Kidney (tissue), 14 donors: ENCODE data around the gene VPS29. TPM values are rescaled to one million over a fixed set of nuclear protein-coding genes. Genes with fewer than 3 reads are reported as not detected.

ENCODE experiments used
- DNase-seq, 5 donors: peaks; one replicate each; pipeline ENCODE4 v3.0.0-alpha.2; 2013 to 2020
- FAIRE-seq: peaks from 2 replicates; lab custom pipeline; 2012; peaks lifted over from hg19 to GRCh38; lab: Jason Lieb, UNC
- H3K27ac ChIP-seq, 2 donors: one replicate each; pipeline ENCODE4 v1.7.0; 2013; ENCODE audit warnings: low read depth in 2 of 2, low read length in 2 of 2, inconsistent platforms in 1 of 2
- H3K27me3 ChIP-seq: one replicate; pipeline ENCODE4 v1.7.1; 2013; ENCODE audit warnings: low read length, inconsistent platforms; ENCODE audit not compliant: control insufficient read depth, insufficient read depth
- H3K36me3 ChIP-seq, 3 donors: one replicate each; pipeline versions ENCODE4 v1.7.0 to v1.7.1; 2013; ENCODE audit warnings: low read length in 3 of 3, control low read depth in 1 of 3, inconsistent platforms in 1 of 3; ENCODE audit not compliant: insufficient read depth in 3 of 3, control insufficient read depth in 2 of 3
- H3K4me1 ChIP-seq, 3 donors: one replicate each; pipeline versions ENCODE4 v1.7.0 to v1.7.1; 2013; ENCODE audit warnings: low read length in 3 of 3, inconsistent platforms in 1 of 3, low read depth in 1 of 3; ENCODE audit not compliant: control insufficient read depth in 2 of 3, insufficient read depth in 2 of 3
- H3K4me3 ChIP-seq, 3 donors: one replicate each; pipeline versions ENCODE4 v1.7.0 to v1.8.1; 2013; ENCODE audit warnings: low read length in 3 of 3, control low read depth in 1 of 3, inconsistent platforms in 1 of 3
- H3K9ac ChIP-seq, 3 donors: one replicate each; pipeline versions ENCODE4 v1.7.0 to v1.7.1; 2013; ENCODE audit warnings: low read length in 3 of 3, control low read depth in 1 of 3, inconsistent platforms in 1 of 3
- H3K9me3 ChIP-seq, 3 donors: one replicate each; pipeline versions ENCODE4 v1.7.0 to v1.7.1; 2013; ENCODE audit warnings: low read length in 3 of 3, control low read depth in 1 of 3, inconsistent platforms in 1 of 3; ENCODE audit not compliant: control insufficient read depth in 2 of 3, insufficient read depth in 1 of 3
- CTCF ChIP-seq: IDR thresholded peaks from 3 replicates; pipeline ENCODE4 v1.5.1; 2012; ENCODE audit warnings: mild to moderate bottlenecking, moderate library complexity, borderline replicate concordance; ENCODE audit not compliant: insufficient read depth; ENCODE audit errors: extremely low read depth
- intact Hi-C: fragments of 100-400 bp; cut with DNase I; formaldehyde crosslinking; loops from one replicate; pipeline ENCODE4 v1.11.1; 2022
- polyA plus RNA-seq: library from polyadenylated mRNA; stranded (reverse); fragments of 350-450 nt; fragmentation: Illumina TruSeq; extraction: RNeasy Lipid Tissue Mini Kit (QIAGEN cat#74804); gene quantifications from one replicate; pipeline ENCODE4 v1.2.3, GENCODE V29; 2014; ENCODE audit warnings: low read depth, low replicate concordance; ENCODE audit not compliant: insufficient read depth
- total RNA-seq: library from RNA; stranded (reverse); fragmentation: NEBNext Ultra II Directional; extraction: Animal tissue kit (Norgen Biotek cat#: 25700); gene quantifications from one replicate; pipeline ENCODE4 v1.2.1, GENCODE V29; 2021
- donor health status: control.
- donor health status: control.
- donor health status: control.
- donor health status: control.
- donor health status: control.
- donor health status: DM: yes; HTN: yes; CAD: no.
- donor health status: Normal renal cell carcinoma (clear cell type).

VPS29 gene
- total and polyA plus RNA-seq, 2 donors from 2014 or later, result 108 to 153 TPM

DNA sequence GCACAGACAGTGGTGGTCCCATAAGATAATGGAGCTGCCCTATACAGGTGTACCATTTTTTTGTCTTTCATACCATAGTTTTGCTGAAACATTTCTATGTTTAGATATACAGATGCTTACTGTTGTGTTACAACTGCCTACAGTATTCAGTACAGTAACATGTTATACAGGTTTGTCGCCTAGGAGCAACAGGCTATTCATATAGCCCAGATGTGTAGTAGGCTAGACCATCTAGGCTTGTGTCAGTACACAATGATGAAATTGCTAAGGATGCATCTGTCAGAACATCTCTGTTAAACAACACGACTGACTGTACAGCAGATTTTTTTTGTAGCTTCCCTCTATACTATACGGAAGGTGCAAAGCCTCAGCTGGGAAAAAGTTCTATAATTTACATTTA lies 30.7 kb upstream of the VPS29 start:
- FAIRE-seq (no peak), DNase-seq (no peak)
- no peak for TF ChIP-seq CTCF
- Histone ChIP-seq H3K4me1 (peaks cover 0 to 16% (median 7%) of the 10 kb centered on the region in 3 donors), H3K36me3 (peaks cover 0 to 19% (median 13%) of the 10 kb centered on the region in 3 donors), H3K9ac (no peak overlapping the region), H3K4me3 (no peak overlapping the region), H3K9me3 (no peaks in the 10 kb centered on the region), H3K27me3 (no peaks in the 10 kb centered on the region), H3K27ac (peak overlapping the region in 1 of 2 donors; percentile 66)
- intact Hi-C loops, result no loop called here

DNA sequence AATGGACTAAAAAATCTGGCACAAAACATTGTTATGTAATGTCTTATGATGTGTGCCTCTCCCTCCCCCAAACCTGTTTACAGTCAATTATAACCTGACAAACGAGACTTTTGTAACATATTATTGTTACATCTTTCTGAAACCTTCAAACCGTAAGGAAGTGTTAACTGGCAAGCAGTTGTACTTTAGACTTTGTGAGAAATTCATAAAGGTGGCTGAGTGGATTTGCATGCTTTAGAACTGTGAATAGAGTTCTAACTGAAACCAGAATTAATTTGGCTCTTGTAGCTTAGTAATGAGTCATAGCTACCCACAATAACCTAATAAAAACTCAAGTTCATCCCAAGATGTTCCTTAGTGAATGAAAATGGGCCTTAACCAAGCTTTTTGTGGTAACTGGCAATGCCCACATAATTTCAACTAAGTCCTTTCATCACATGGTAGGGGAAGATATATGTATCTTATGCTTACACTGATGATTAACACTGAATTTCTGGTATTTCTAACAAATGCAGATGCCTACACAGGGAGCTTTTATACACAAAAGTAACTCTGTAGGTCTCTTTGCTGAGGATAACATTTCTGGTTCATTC lies 29.9 kb upstream of the VPS29 start:
- Histone ChIP-seq H3K27me3 (no peaks in the 10 kb centered on the region), H3K4me3 (no peak overlapping the region), H3K36me3 (peaks cover 0 to 19% (median 12%) of the 10 kb centered on the region in 3 donors), H3K4me1 (peaks cover 0 to 9% (median 5%) of the 10 kb centered on the region in 3 donors), H3K9me3 (no peaks in the 10 kb centered on the region), H3K27ac (peak overlapping the region; percentile 32 to 66), H3K9ac (peak overlapping the region in 2 of 3 donors; percentile 7 to 27)
- intact Hi-C loops, result no loop called here
- no peak for TF ChIP-seq CTCF
- no peak for DNase-seq
- FAIRE-seq, result no peak

- H3K27me3 ChIP-seq, result no peaks in the 10 kb centered on the region
- intact Hi-C loops, result no loop called here
- H3K4me1 ChIP-seq, result peaks cover 0 to 9% (median 5%) of the 10 kb centered on the region in 3 donors
- H3K9me3 ChIP-seq, result no peaks in the 10 kb centered on the region
- H3K36me3 ChIP-seq, result peaks cover 0 to 7% (median 3%) of the 10 kb centered on the region in 3 donors
- DNase-seq, result no peak
- H3K4me3 ChIP-seq, result no peak overlapping the region
- no peak overlapping the region for H3K27ac ChIP-seq
- no peak for TF ChIP-seq CTCF
- no peak for FAIRE-seq
- no peak overlapping the region for H3K9ac ChIP-seq
These were observed 28.6 kb upstream of the VPS29 start for GRCh38 chr12:110530511-110530910.
